GM18870 (cell line): ENCODE data around the gene TM9SF3.

Experiments
- ATAC-seq: cut with Tn5 transposase; IDR thresholded peaks from one replicate; pipeline ENCODE4 v1.9.1; 2021; ENCODE audit warnings: moderate library complexity; ENCODE audit not compliant: unreplicated experiment

TM9SF3 gene

DNA sequence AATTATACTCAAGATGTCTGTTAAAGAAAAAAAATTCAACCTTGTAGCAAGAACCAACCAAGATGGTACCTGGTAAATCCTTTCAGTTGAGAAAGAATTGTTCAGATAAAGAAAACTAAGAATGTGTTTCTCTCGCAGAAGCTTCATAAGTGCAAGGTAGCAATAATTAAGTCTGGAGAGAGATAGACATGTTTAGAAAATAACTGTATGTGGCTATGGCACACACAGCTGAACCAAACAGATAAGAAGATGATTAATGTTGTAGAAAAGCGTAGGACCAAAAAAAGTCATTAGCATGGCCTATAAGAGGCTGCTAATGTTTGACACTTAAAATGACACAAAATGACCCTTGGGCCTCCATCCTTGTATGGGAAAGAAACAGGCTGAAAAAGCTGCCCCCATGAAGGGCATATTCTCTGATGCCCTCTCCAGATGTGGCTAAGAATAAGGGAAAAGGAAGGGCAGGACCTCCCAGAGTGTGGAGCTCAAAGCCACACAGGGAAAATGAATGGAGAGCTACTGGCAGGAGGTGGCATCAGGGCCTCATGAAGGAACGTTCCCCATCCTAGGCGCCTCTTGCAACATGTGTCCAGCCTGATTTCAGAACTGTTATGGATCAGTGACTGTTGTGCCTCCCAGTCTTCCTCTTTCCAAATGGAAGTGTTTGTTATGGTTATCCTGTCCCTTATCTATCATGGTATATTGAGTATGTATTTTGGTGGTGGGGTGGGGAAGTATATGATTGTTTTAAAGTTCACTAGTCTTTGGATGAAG lies 103.8 kb downstream of the TM9SF3 start:
- ATAC-seq: no peak

DNA sequence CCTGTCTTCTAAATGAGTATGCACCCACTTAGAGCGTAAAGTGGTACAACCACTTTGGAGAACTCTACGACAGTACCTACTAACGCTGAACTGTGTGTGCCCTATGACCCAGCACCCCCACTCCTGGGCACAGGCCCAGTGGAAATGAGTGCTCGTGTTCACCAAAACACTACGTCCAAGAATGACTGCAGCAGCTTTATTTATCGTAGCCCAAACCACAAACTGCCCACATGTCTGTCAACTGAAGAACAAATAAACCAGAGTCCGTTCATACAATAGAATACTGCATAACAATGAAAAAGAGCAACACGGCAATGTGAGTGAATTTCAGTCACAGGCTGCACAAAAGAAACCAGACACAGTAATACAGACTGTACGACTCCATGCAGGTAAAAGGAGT lies 108.5 kb downstream of the TM9SF3 start:
- ATAC-seq: no peak

DNA sequence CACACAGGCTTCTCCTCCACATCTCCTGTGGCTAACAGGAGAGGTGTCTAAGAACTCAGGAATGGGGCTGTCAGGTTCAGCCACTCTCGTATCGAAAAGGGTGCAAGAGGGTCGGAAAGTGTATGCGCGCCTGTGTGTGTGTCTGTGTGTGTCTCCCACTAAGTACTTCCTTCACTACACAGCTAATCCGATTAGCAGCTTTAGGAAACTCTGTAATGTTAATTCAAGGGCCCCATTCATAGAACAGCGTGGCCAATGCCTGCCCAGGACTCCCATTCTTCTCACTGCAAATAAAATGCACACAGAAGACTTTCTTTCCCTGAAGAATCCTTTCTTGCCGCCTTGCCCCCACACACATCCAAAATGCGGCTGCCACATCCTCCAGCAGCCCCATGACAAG lies 112.9 kb downstream of the TM9SF3 start:
- ATAC-seq: no peak

DNA sequence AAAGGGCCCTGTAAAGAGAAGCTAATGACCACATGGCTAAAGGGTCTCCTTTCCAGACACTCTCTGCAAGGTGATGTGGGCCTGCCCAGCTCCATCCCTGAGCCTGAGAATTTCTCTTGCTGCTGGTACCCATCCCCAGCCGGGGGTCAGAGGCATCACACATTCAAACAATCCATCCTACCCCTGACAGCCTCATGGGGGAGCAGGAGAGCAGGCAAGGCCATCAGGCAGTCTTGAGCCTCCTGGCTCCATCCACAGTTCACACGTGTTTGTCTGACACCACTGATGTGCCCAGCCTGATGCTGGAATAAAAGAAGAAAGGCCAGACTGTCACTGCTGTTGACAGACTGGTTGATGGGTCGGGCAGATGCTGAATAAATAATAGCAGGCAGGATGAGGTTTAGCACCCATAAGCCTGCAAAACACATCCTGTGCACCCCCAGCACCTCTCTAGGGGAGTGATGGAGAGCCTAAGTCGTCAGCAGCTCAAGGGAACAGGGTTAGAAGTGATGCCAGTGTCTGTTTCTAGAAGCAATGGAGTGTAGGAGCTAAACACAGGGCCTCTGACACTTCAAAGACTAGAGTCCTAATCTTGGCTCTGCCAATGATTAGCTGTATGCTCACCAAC lies 116.6 kb downstream of the TM9SF3 start:
- ATAC-seq: no peak

- ATAC-seq: no peak
Observed at GRCh38 chr10:96468845-96469244, 118.0 kb downstream of the TM9SF3 start.
